GM12878 (cell line): Measurements from ENCODE around the gene RPL31. TPM values are rescaled to one million over a fixed set of nuclear protein-coding genes. Genes with fewer than 3 reads are reported as not detected.

Experiments
- ATAC-seq: fragments of 200-7000 bp; cut with Tn5 transposase; 3 replicates; pipeline ENCODE4 v1.9.1; 2020; ENCODE audit warnings: mild to moderate bottlenecking, moderate library complexity
- BruUV-seq: library from RNA; stranded (reverse); fragments of 400-500 nt; replicated peaks from 2 replicates; lab custom pipeline; 2021; lab: Mats Ljungman, UMichigan
- CTCF ChIA-PET: fragments of 300-600 bp; sonication (Branson Sonifier 250); formaldehyde crosslinking; extraction: SDS; loops from one replicate; lab custom pipeline; 2021; ENCODE audit warnings: inconsistent platforms; lab: Yijun Ruan, JAX
- POLR2A ChIA-PET: fragments of 350-600 bp; formaldehyde crosslinking; extraction: SDS; loops from one replicate; lab custom pipeline; 2021; ENCODE audit warnings: inconsistent platforms; lab: Charles Lee
- RAD21 ChIA-PET: fragments of 300-600 bp; sonication (Branson Sonifier 250); formaldehyde crosslinking; loops from one replicate; lab custom pipeline; 2023; ENCODE audit warnings: antibody characterized with exemption; ENCODE audit not compliant: unreplicated experiment; lab: Charles Lee
- SMC1A ChIA-PET: fragments of 300-600 bp; sonication (Branson Sonifier 250); formaldehyde crosslinking; loops from one replicate; lab custom pipeline; 2023; ENCODE audit not compliant: unreplicated experiment, uncharacterized antibody; lab: Charles Lee
- DNase-seq: peaks from one replicate; pipeline ENCODE4 v3.0.0-alpha.2; 2011; ENCODE audit warnings: low read depth, low spot score
- FAIRE-seq: peaks from 3 replicates; lab custom pipeline; 2011; peaks lifted over from hg19 to GRCh38; lab: Jason Lieb, UNC
- H2AFZ ChIP-seq: 2 replicates; pipeline ENCODE4 v1.6.0; 2011; ENCODE audit warnings: low read depth, low read length, control low read depth; ENCODE audit not compliant: control insufficient read depth
- H3K27ac ChIP-seq: 2 replicates; pipeline ENCODE4 v1.5.1; 2011; ENCODE audit warnings: control low read depth; ENCODE audit not compliant: control insufficient read depth, insufficient read depth
- H3K27me3 ChIP-seq, 2 experiments: replicated peaks in 1 of 2; 2 replicates each; pipeline versions ENCODE4 v1.6.0 to v1.6.1; 2011; ENCODE audit warnings: low read length in 1 of 2; ENCODE audit not compliant: control insufficient read depth in 2 of 2, insufficient read depth in 2 of 2
- H3K36me3 ChIP-seq, 2 experiments: 2 replicates each; pipeline ENCODE4 v1.5.1; 2011; ENCODE audit warnings: low read length in 1 of 2; ENCODE audit not compliant: control insufficient read depth in 2 of 2, insufficient read depth in 2 of 2
- H3K4me1 ChIP-seq: 2 replicates; pipeline ENCODE4 v1.6.1; 2011; ENCODE audit warnings: mild to moderate bottlenecking, low read length, moderate library complexity, mixed read lengths; ENCODE audit not compliant: control insufficient read depth, insufficient read depth
- H3K4me2 ChIP-seq: 2 replicates; pipeline ENCODE4 v1.6.0; 2011; ENCODE audit warnings: control low read depth; ENCODE audit not compliant: control insufficient read depth, insufficient read depth
- H3K4me3 ChIP-seq: fragments of 200-600 bp; sonication (generic); 2 replicates; pipeline ENCODE4 v1.5.1; 2016
- H3K79me2 ChIP-seq: 2 replicates; pipeline ENCODE4 v1.6.0; 2011; ENCODE audit warnings: low read length; ENCODE audit not compliant: control insufficient read depth, insufficient read depth
- H3K9ac ChIP-seq: 2 replicates; pipeline ENCODE4 v1.8.0; 2011; ENCODE audit warnings: low read length, control low read depth, mixed read lengths; ENCODE audit not compliant: control insufficient read depth, insufficient read depth
- H3K9me3 ChIP-seq: replicated peaks from 3 replicates; pipeline ENCODE4 v1.5.1; 2011; ENCODE audit warnings: mild to moderate bottlenecking, low read length; ENCODE audit not compliant: control insufficient read depth, insufficient read depth
- H4K20me1 ChIP-seq: 2 replicates; pipeline ENCODE4 v1.6.0; 2011; ENCODE audit not compliant: control insufficient read depth, insufficient read depth
- BHLHE40 ChIP-seq, 2 experiments: fragments of 450-650 bp in 1 of 2; IDR thresholded peaks; 2 replicates each; pipeline ENCODE4 v1.6.1; 2011 to 2017; ENCODE audit warnings: low read depth in 2 of 2, borderline replicate concordance in 1 of 2, improper control_type of control experiment in 1 of 2, low read length in 1 of 2, mild to moderate bottlenecking in 1 of 2
- E4F1 ChIP-seq: fragments of 450-650 bp; IDR thresholded peaks from 2 replicates; pipeline ENCODE4 v1.6.1; 2018; ENCODE audit warnings: borderline replicate concordance, mild to moderate bottlenecking; ENCODE audit not compliant: partially characterized antibody
- IRF5 ChIP-seq: fragments of 450-650 bp; IDR thresholded peaks from 2 replicates; pipeline ENCODE4 v1.6.1; 2017; ENCODE audit warnings: borderline replicate concordance
- JUNB ChIP-seq: IDR thresholded peaks from 2 replicates; pipeline ENCODE4 v1.6.1; 2016; ENCODE audit warnings: antibody characterized with exemption, mild to moderate bottlenecking
- LARP7 ChIP-seq: fragments of 450-650 bp; IDR thresholded peaks from 2 replicates; pipeline ENCODE4 v1.6.1; 2017; ENCODE audit warnings: mild to moderate bottlenecking
- NFXL1 ChIP-seq: fragments of 450-650 bp; IDR thresholded peaks from 2 replicates; pipeline ENCODE4 v1.6.1; 2017; ENCODE audit warnings: antibody characterized with exemption, mild to moderate bottlenecking, borderline replicate concordance
- ZNF622 ChIP-seq: fragments of 450-650 bp; IDR thresholded peaks from 2 replicates; pipeline ENCODE4 v1.6.1; 2017; ENCODE audit warnings: mild to moderate bottlenecking, inconsistent platforms
- ZZZ3 ChIP-seq: IDR thresholded peaks from 2 replicates; pipeline ENCODE4 v1.6.1; 2011; ENCODE audit warnings: low read depth; ENCODE audit not compliant: control insufficient read depth, insufficient read length
- WGBS: methylation state at CpG from one replicate; pipeline ENCODE4 v1.1.6; 2016; ENCODE audit warnings: low lambda C conversion rate; ENCODE audit not compliant: insufficient replicate concordance, insufficient coverage; ENCODE audit errors: missing lambda C conversion rate; 5-methylcytosine and 5-hydroxymethylcytosine counted together
- in situ Hi-C: fragments of 300-500 bp; cut with MboI; formaldehyde crosslinking; loops from 9 replicates; pipeline ENCODE4 v1.14.3; 2018; ENCODE audit warnings: mixed read lengths
- intact Hi-C: fragments of 100-400 bp; cut with micrococcal nuclease; formaldehyde crosslinking; loops from one replicate; pipeline ENCODE4 v1.14.2; 2022; ENCODE audit not compliant: unreplicated experiment
- polyA plus RNA-seq, 11 experiments: library from polyadenylated mRNA; depleted of rRNA in 4 of 11; unstranded in 6 of 11; stranded (reverse) in 5 of 11; fragments of >200 nt; fragmentation: Nextera tagmentation in 4 of 11; fragmentation: Illumina TruSeq in 1 of 11; extraction: Ambion mirVana in 4 of 11; extraction: Trizol in 1 of 11; gene quantifications; 1 replicate in 1 of 11; 2 replicates in 10 of 11; pipeline versions ENCODE4 v1.2.1 to v1.2.3, GENCODE V29; 2011 to 2016; ENCODE audit warnings: inconsistent platforms in 2 of 11, missing spikeins in 2 of 11, low read depth in 1 of 11
- total RNA-seq, 4 experiments: library from RNA; depleted of rRNA in 3 of 4; stranded (reverse); fragments of >200 nt in 3 of 4; fragmentation: Illumina TruSeq in 1 of 4; extraction: Trizol in 1 of 4; gene quantifications; 2 replicates each; pipeline versions ENCODE4 v1.2.1 to v1.2.3, GENCODE V29; 2013 to 2021
- TF ChIP-seq, protein P1 (sequence below): IDR thresholded peaks from 2 replicates; pipeline ENCODE4 v1.6.1; 2011; ENCODE audit warnings: borderline replicate concordance, low read depth, mild to moderate bottlenecking, moderate library complexity, low read length; ENCODE audit not compliant: insufficient read depth, poor library complexity, severe bottlenecking
- TF ChIP-seq, protein P2 (sequence below): fragments of 450-650 bp; conservative IDR thresholded peaks from 2 replicates; pipeline ENCODE4 v1.6.1; 2017; ENCODE audit warnings: mild to moderate bottlenecking, moderate library complexity
- TF ChIP-seq, protein P3 (sequence below): IDR thresholded peaks from 2 replicates; pipeline ENCODE4 v1.6.1; 2012; ENCODE audit warnings: low read depth, low read length, improper control_type of control experiment
- TF ChIP-seq, protein P4 (sequence below): fragments of 450-650 bp; IDR thresholded peaks from 2 replicates; pipeline ENCODE4 v1.6.1; 2018; ENCODE audit warnings: mild to moderate bottlenecking, low read depth, moderate library complexity; ENCODE audit not compliant: partially characterized antibody

The RPL31 gene
- total and polyA plus RNA-seq, 10 of the 15 experiments (the other 5 are each of a cell fraction or from before 2014, with no cell fraction given) = 1,643 to 8,551 (median 2,208) TPM

GRCh38 chr2:100954044-100954420 is 48.1 kb upstream of the RPL31 start:
- ChIA-PET CTCF (interaction anchor here (0.7 kb wide), 1 partner anchor 48 kb away, joined by 4 read pairs; no protein-coding TSS in a partner anchor), RAD21 (no interaction called here), SMC1A (no interaction called here), POLR2A (no interaction called here)
- Histone ChIP-seq H3K4me1 (no peaks in the 10 kb centered on the region; the same call in 1 of the 2 replicates), H3K9me3 (no peaks in the 10 kb centered on the region), H3K9ac (no peak overlapping the region), H4K20me1 (no peaks in the 10 kb centered on the region), H2AFZ (no peak overlapping the region), H3K27ac (no peak overlapping the region), H3K4me3 (no peak overlapping the region), H3K36me3 (no peaks in the 10 kb centered on the region), H3K4me2 (no peak overlapping the region), H3K79me2 (no peaks in the 10 kb centered on the region), H3K27me3 (peaks cover 0 to 3% of the 10 kb centered on the region in 2 experiments; a peak in 1 of 4 replicates)
- DNase-seq = no peak
- intact Hi-C loops = no loop called here
- in situ Hi-C loops = no loop called here
- no peak for ATAC-seq
- no peak for FAIRE-seq
- BruUV-seq = no TSS peak
- WGBS = 48% methylated on average over 6 of the region's 6 CpGs
- TF ChIP-seq E4F1 (no peak), NFXL1 (no peak), ZNF622 (no peak), LARP7 (no peak), ZZZ3 (no peak), JUNB (no peak), BHLHE40 (IDR thresholded peaks at IDR 0.05; ENCODE audit: borderline replicate concordance in 1 of 2, low read depth in 2 of 2, low read length in 1 of 2) (no peak), IRF5 (no peak)
- TF ChIP-seq, protein P1, sequence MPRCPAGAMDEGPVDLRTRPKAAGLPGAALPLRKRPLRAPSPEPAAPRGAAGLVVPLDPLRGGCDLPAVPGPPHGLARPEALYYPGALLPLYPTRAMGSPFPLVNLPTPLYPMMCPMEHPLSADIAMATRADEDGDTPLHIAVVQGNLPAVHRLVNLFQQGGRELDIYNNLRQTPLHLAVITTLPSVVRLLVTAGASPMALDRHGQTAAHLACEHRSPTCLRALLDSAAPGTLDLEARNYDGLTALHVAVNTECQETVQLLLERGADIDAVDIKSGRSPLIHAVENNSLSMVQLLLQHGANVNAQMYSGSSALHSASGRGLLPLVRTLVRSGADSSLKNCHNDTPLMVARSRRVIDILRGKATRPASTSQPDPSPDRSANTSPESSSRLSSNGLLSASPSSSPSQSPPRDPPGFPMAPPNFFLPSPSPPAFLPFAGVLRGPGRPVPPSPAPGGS = no peak
- TF ChIP-seq, protein P2, sequence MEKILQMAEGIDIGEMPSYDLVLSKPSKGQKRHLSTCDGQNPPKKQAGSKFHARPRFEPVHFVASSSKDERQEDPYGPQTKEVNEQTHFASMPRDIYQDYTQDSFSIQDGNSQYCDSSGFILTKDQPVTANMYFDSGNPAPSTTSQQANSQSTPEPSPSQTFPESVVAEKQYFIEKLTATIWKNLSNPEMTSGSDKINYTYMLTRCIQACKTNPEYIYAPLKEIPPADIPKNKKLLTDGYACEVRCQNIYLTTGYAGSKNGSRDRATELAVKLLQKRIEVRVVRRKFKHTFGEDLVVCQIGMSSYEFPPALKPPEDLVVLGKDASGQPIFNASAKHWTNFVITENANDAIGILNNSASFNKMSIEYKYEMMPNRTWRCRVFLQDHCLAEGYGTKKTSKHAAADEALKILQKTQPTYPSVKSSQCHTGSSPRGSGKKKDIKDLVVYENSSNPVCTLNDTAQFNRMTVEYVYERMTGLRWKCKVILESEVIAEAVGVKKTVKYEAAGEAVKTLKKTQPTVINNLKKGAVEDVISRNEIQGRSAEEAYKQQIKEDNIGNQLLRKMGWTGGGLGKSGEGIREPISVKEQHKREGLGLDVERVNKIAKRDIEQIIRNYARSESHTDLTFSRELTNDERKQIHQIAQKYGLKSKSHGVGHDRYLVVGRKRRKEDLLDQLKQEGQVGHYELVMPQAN = no peak
- TF ChIP-seq, protein P3, sequence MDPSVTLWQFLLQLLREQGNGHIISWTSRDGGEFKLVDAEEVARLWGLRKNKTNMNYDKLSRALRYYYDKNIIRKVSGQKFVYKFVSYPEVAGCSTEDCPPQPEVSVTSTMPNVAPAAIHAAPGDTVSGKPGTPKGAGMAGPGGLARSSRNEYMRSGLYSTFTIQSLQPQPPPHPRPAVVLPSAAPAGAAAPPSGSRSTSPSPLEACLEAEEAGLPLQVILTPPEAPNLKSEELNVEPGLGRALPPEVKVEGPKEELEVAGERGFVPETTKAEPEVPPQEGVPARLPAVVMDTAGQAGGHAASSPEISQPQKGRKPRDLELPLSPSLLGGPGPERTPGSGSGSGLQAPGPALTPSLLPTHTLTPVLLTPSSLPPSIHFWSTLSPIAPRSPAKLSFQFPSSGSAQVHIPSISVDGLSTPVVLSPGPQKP = no peak
- TF ChIP-seq, protein P4, sequence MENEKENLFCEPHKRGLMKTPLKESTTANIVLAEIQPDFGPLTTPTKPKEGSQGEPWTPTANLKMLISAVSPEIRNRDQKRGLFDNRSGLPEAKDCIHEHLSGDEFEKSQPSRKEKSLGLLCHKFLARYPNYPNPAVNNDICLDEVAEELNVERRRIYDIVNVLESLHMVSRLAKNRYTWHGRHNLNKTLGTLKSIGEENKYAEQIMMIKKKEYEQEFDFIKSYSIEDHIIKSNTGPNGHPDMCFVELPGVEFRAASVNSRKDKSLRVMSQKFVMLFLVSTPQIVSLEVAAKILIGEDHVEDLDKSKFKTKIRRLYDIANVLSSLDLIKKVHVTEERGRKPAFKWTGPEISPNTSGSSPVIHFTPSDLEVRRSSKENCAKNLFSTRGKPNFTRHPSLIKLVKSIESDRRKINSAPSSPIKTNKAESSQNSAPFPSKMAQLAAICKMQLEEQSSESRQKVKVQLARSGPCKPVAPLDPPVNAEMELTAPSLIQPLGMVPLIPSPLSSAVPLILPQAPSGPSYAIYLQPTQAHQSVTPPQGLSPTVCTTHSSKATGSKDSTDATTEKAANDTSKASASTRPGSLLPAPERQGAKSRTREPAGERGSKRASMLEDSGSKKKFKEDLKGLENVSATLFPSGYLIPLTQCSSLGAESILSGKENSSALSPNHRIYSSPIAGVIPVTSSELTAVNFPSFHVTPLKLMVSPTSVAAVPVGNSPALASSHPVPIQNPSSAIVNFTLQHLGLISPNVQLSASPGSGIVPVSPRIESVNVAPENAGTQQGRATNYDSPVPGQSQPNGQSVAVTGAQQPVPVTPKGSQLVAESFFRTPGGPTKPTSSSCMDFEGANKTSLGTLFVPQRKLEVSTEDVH = no peak
